Activated CD4-positive, alpha-beta T cell treated with anti-CD3 and anti-CD28 coated beads, Interleukin-10, Interleukin-2, amounts not matched to agents 100 ng/mL and 50 ng/mL, durations not matched to agents 16 hours and 8 hours (primary cell): Measurements from ENCODE around the gene QRICH2.
A peak's percentile ranks its signal among the peaks of the same experiment; 100 is the strongest.

ENCODE experiments used
- DNase-seq: peaks from one replicate; pipeline ENCODE4 v3.0.0-alpha.2; 2020

The QRICH2 gene

DNA sequence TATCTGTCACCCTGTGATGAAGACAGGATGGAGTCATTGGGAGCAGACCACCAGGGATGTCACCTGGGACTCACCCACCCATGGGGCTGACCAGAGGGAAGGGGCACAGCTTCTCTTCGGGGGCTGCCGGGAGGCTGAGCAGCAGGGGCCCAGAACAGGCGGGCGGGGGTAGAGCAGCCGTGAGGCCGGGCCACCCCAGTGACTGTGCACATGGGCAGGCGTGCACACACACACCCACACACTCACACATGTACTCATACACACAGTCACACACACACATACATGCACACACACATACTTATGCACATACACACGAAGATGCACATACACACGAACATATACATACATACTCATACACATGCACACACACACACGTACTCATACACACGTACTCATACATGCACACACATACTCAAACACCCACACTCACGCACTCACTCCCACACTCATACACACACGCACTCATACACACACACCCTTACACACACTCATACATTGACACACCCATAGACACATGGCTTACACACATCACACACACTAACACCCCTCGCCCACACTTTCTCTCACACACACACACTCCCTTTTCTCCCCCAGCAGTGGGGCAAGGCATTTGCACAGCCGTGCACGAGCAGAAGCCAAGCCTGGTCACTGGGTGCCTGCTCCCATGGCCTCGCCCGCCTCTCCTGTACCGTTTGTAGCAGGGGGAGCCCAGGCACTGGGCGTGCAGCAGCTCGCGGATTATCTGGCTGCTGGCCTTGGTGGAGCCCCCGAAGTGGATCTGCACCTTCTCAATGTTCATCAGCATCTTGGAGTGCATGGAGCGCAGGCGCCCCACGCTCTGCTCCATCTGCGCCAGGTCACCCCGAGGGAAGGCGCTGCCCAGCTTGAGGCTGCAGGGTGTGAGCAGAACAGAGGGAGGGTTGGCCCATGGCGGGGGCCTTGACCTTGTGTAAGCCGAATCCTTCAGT, 30.5 kb downstream of the QRICH2 start:
- DNase-seq: no peak

DNA sequence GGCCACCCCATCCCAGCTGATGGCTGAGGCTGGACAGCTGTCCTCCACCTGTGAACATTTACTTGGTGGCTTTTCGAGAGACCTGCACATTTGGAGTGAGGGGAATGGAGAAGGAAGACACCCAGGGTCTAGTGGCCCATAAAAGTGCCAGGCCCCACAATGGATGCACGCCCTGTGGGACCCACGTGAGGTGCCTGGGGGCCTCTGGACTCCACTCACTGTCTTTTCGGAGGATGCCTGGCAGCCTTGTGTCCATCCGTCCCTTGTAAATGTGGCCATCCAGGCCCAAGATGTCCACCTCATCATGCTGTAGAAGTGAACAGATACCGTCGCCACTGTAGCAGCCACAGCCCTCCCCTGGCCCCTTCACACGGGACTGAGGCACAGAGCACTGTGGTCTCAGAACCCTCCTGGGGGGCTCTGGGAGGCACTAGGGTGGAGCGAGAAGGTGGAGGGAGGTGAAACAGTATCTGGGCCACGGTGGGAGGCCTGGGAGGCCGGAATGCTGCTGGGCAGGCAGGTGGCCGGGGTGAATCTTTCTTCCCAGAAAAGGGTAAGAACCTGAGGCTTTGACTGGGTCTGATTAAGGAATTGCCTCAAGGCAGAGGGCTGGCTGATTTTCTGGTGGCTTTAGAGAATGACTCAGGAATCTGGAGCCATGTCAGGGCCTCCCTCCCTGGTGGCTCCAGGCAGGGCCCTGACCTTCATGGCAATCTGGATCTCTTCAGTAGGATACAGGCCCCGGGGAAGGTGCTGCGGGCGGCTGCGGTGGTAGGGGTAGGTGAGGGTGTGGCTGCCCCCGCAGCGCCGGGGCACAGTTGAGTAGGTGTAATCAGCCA, 31.4 kb downstream of the QRICH2 start:
- DNase-seq: no peak

- no peak for DNase-seq
Observed at GRCh38 chr17:76276069-76276431, 32.0 kb downstream of the QRICH2 start.

DNA sequence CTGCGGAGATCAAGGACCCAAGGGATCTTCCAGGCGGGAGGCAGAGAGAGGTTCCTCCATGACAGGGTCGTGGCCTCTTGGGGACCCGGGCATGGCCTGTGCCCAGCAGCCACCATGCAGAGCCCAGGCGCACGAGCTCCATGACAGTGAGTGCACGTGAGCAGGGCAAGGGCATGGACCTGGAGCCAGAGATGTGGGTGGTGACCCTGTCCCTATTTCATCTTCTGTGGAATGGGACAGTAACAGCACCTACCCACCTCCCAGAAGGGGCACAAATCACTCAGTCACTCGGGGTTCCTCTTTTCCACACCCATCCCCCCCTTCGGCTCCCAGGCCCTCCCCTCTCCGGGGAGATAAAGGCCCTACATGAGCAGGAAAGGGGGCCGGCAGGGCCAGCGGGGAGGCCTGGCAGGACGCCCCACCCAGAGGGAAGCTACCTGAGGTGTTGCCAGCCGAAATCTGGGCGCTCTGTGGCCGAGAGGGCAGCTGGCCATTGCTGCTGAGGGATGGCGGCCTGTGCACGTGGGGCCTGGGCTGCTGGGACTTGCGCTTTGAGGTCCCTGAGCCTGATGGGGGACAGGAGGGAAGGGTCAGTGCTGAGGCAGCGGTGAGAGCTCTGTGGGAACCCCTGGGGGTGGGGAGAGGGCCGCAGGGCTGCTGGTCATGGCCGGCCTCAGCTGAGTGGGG, 32.6 kb downstream of the QRICH2 start:
- DNase-seq: no peak

DNA sequence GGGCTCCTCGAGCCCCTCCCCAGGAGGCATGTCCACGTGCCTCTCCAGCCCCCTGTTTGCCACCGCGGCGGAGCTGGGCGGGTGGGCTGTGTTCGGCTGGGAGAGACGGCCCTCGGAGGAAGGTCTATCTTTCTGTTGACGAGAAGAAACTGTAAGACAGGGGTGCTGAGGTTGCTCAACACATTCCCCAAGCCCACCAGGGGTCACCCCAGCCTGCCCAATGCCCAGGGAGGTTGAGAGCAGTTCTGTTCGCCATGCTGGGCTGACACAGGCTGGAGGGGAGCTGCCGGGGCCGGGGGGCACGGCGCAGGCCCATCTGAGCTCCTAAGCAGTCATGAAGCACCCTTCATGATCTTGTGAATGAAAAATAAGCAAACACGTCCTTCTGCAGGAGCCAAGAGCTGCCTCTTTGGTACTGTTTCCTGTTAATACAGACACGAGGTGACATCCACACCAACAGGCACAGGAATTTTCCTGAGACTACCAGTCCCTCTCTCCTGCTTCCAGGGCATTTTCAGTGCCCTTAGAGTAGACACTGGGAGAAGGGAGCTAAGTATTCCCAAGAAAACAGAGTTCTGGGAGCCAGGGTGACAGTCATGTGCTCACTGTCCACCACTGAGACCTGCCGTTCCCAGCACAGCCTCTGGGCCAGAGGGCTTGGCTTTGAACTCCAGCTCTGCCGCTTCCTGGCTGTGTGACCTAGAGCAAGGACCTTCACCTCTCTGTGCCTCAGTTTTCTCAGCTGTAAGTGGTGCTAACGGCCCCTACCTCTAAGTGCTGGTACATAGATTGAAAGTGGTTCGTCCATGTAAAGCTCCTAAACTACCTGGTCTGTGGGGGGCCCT, 33.7 kb downstream of the QRICH2 start:
- DNase-seq: no peak

GRCh38 chr17:76273445-76274111, 34.5 kb downstream of the QRICH2 start:
- no peak for DNase-seq

DNA sequence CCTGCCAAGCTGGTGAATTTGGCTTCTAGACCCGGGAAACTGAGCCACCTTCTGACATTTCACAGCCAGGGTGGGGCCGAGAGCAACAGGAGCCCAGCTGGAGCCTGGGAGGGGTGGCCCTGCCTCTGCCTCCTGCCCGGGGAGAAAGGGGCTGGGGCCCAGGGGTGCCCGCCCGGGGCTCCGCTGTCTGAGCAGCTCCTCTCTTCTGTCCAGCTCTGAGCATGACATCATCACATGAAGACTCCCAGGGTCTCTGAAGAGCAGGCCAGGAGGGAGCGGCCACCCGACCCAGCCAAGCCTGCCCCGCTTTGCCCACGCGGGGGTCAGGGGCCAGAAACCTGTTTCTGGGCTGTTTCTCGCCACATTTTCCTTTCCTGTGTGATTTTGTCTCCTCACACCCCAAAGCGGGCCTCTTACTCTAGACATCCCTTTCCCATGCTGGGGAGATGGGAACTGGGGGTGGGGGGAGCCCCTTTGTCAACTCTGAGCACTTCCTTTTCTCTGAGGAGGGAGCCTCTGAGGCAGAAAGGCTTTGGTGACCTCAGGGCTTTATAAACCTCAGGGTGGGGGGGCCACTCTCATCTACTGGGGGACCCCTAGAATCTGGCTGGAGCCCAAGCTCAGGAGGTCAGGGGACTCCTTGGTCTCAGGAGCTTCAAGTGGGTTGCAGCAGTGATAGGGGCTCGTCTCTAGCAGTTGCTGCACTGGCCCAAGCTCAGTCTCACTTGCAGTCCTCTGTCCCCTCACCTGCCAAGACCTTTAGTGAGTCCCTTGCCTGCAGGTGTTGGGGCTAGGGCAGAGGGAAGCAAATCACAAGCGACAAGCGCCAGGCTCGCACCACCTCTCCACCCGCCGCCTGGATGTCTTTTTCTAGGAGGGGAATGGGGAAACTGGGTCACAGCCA, 35.3 kb downstream of the QRICH2 start:
- DNase-seq: peak; percentile 56

GRCh38 chr17:76271669-76272540, 36.2 kb downstream of the QRICH2 start:
- peak; percentile 81 for DNase-seq

- DNase-seq: peak; percentile 43
Observed at GRCh38 chr17:76270770-76271668, 37.1 kb downstream of the QRICH2 start.

DNA sequence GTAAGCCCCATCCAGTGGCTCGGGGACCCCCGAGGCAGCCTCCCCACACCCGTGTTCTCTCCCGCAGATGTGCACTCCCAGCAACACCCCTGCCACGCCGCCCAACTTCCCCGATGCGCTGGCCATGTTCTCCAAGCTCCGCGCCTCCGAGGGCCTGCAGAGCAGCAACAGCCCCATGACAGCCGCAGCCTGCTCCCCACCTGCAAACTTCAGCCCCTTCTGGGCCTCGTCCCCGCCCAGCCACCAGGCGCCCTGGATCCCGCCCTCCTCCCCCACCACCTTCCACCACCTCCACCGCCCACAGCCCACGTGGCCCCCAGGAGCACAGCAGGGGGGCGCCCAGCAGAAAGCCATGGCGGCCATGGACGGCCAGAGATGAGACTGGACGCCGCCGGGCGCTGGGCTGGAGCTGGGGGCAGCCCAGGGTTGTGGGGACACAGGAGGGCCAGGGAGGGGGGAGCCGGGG, 37.9 kb downstream of the QRICH2 start:
- DNase-seq: no peak

GRCh38 chr17:76268991-76269981, 38.8 kb downstream of the QRICH2 start:
- DNase-seq: no peak

- DNase-seq: peak; percentile 90
Observed at GRCh38 chr17:76268015-76268749, 39.9 kb downstream of the QRICH2 start.

DNA sequence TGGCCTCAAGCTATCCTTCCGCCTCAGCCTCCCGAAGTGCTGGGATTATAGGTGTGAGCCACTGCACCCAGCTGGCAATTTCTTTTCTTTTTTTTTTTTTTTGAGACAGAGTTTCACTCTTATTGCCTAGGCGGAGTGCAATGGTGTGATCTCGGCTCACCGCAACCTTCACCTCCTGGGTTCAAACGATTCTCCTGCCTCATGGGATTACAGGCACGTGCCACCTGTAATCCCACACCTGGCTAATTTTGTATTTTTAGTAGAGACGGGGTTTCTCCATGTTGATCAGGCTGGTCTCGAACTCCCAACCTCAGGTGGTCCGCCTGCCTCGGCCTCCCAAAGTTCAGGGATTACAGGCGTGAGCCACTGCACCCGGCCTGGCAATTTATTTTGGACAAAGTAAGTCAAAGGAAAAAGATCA, 40.5 kb downstream of the QRICH2 start:
- DNase-seq: peak; percentile 57

- no peak for DNase-seq
Observed at GRCh38 chr17:76267051-76267576, 41.0 kb downstream of the QRICH2 start.

DNA sequence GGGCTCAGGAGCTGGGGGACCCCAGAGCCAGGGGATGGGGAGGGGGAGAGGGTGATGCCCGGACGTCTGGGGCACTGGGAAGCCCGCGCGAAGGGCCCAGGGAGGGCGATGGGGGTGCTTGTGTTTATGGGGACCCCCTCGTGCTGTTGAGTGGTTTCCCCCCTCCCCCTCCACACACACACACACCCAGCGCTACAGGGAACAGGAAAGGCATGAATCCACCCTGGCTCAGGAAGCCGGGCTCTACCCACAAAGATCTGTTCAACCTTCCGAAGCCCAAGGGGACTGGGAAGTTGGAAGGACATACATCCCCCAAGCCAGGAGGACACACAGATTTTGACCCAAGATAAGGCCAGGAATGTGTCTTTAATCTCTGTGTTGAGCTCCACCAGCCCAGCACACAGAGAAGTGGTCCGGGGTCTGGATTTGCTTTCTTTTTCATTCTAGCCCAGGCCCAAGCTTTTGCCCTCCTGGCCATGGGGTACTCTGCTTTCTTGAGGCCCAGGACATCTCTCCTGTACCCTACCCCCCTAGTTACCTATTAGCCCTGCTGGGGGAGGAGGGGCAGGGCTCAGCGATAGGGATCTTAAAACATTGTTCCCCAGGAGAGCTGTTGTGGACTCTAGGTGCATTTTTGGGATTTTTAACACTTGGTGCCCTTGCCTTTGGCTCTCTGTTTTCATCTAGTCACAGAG, 41.7 kb downstream of the QRICH2 start:
- DNase-seq: peak; percentile 50
